WI38 (cell line): Measurements from ENCODE around the gene PTPRE.
"Not testable (repeated sequence)": the region's sequence is repeated elsewhere in the genome, so short reads cannot be mapped to it uniquely, and the experiment has no call there.

Experiments used
- H3K4me3 ChIP-seq: 2 replicates; pipeline ENCODE4 v1.5.1; 2011; ENCODE audit warnings: low read depth, mild to moderate bottlenecking, control low read depth, low read length
- CTCF ChIP-seq: IDR thresholded peaks from 2 replicates; pipeline ENCODE4 v1.5.1; 2012; ENCODE audit warnings: low read depth, mild to moderate bottlenecking, control low read depth, low read length

The PTPRE gene

GRCh38 chr10:128086003-128086863 lies 179.3 kb downstream of the PTPRE start:
- TF ChIP-seq CTCF = no peak
- H3K4me3 ChIP-seq = no peak overlapping the region

DNA sequence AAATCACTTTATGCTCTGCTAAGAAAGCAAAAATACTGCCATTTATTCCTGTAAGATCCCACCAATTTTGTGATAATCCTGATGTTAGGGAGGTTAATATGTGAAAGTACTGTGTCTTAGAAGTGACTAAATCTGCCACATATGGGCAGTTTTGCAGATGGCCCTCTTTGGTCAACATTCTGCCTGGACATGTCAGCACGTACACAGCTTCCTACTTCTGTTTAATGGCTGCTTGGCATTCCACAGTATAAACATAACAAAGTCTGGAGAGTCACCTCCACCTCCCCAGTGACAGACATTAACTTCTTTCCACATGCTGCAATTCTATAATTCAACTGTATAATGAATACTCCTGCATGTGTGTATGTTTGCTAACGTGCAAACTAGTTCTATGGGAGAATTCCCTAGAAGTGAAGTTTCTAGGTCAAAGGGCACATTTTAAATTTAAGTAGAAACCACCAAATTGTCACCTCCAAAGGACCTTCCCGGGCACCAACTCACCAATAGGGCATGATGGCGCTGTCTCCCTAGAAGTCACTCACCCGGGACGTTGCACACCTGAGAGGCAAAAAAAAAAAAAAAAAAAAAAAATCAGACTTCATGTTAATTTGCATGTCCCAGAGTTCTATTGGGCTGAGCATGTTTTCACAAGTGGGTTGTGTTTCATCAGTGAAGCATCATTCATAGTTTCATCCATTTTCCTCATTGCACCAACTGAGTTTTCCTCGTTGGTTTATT lies 180.4 kb downstream of the PTPRE start:
- no peak for TF ChIP-seq CTCF

GRCh38 chr10:128087884-128088709 lies 181.2 kb downstream of the PTPRE start:
- H3K4me3 ChIP-seq = no peak overlapping the region
- no peak for TF ChIP-seq CTCF

More for the DNA sequence above, 180.4 kb downstream of the PTPRE start:
- H3K4me3 ChIP-seq = no peak overlapping the region

DNA sequence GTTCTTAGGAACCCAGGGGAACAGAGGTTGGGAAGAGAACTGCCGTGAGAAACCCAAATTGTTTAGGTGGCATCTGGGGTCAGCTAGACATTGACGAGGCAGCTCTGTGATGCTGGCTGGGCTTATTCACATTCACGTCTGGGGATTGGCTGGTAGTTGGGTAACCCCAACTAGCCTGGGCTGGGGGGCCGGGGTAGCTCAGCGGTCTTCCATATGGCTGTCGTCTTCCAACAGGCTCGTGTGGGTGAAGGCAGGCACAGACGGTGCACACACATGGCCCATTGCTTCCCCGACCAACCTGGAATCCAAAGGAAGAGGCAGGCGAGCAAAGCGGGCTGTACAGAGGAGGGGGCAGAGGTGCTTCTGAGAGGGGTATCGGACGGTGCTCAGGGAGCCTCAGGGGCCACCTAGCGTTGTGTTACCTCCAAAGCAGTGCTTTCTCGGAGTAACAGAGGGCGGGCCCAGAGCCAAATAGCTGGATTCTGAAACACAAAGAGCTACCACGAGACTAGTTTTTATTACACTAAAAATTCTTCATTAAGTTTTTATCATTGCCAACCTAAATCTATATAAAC lies 184.8 kb downstream of the PTPRE start:
- no peak for TF ChIP-seq CTCF
- H3K4me3 ChIP-seq = no peak overlapping the region

DNA sequence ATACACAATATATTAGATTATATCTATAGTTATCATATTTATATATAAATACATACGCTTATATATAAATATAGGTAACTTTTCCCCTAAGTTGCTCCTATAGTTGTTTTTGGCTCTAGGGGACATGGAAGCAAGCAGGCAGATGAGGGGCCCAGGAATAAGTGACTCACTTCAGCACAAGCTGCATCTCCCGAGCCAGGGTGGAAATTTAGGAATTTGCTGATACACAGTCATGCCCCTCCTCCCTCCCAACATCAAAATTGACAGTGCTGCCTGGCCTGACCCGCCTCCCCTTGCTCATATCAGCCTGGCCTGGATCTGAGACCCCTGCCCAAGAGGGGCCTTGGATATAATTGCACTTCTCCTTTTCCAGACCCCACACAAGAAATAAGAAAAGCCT lies 185.6 kb downstream of the PTPRE start:
- H3K4me3 ChIP-seq = no peak overlapping the region
- TF ChIP-seq CTCF = no peak

GRCh38 chr10:128094596-128094995 lies 187.7 kb downstream of the PTPRE start:
- H3K4me3 ChIP-seq = not testable (repeated sequence)

DNA sequence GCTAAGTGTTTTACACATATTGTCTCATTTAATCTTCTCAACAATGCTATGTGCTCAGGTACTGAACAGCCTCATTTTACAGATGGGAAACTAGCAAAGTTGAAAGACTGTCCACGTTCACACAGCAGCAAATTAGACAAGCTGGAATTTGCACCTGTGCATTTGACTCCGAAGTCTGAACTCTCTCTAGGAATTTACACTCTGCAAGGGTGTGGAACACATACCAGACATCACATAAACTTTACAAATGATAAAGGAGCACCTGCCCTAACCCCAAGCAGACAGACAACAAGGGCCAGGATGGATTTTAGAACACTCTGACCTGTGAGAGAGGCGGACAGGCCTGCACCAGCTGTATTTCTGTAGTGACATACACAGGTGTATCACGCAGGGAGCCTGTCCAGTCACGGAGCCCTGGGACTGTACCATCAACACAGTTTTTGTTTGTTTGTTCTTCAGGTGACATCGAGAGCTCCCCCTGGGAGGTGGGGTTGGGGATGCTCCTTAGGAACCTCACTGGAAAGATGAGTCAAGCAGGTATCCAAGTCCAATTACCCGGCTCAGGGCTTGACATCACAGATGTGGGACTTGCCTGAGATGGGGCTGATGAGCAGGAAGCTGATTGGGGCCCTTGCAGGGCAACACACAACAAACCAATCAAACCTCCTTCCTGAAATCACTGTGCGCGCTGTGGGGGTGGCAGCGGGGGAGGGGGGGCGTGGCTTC lies 188.3 kb downstream of the PTPRE start:
- no peak for TF ChIP-seq CTCF
- no peak overlapping the region for H3K4me3 ChIP-seq
